H1 (cell line): Measurements from ENCODE around the gene DES. TPM values are rescaled to one million over a fixed set of nuclear protein-coding genes. Genes with fewer than 3 reads are reported as not detected.
"Not testable (repeated sequence)": the region's sequence is repeated elsewhere in the genome, so short reads cannot be mapped to it uniquely, and the experiment has no call there.

Experiments used
- CTCF ChIA-PET: fragments of 300-600 bp; sonication (Branson Sonifier 250); formaldehyde crosslinking; loops from one replicate; lab custom pipeline; 2021; ENCODE audit not compliant: partially characterized antibody; lab: Charles Lee
- POLR2A ChIA-PET: fragments of 300-600 bp; sonication (Branson Sonifier 250); formaldehyde crosslinking; loops from one replicate; lab custom pipeline; 2021; ENCODE audit warnings: inconsistent platforms; ENCODE audit not compliant: partially characterized antibody; lab: Charles Lee
- DNase-seq, 2 experiments: peaks; one replicate each; pipeline versions ENCODE4 v3.0.0 to v3.0.0-alpha.2; 2010 to 2022; ENCODE audit warnings: low spot score in 2 of 2, low read depth in 1 of 2, mixed read lengths in 1 of 2
- FAIRE-seq: peaks from 2 replicates; lab custom pipeline; 2011; peaks lifted over from hg19 to GRCh38; lab: Jason Lieb, UNC
- H2AFZ ChIP-seq: 2 replicates; pipeline ENCODE4 v1.8.1; 2012; ENCODE audit warnings: low read length, inconsistent platforms
- H2AK5ac ChIP-seq: 2 replicates; pipeline ENCODE4 v1.6.1; 2013; ENCODE audit warnings: low read depth, low read length
- H2BK120ac ChIP-seq: replicated peaks from 2 replicates; pipeline ENCODE3; 2013; ENCODE audit warnings: low read depth, low read length, inconsistent platforms
- H2BK12ac ChIP-seq: 2 replicates; pipeline ENCODE4 v1.6.1; 2013; ENCODE audit warnings: low read depth, low read length
- H2BK15ac ChIP-seq: 2 replicates; pipeline ENCODE4 v1.6.1; 2013; ENCODE audit warnings: low read length
- H2BK20ac ChIP-seq: 2 replicates; pipeline ENCODE4 v1.6.1; 2013; ENCODE audit warnings: low read length
- H2BK5ac ChIP-seq: 2 replicates; pipeline ENCODE4 v1.6.1; 2013; ENCODE audit warnings: low read depth, low read length
- H3K14ac ChIP-seq: 2 replicates; pipeline ENCODE4 v1.6.1; 2013; ENCODE audit warnings: inconsistent platforms; ENCODE audit not compliant: insufficient read length
- H3K18ac ChIP-seq: 2 replicates; pipeline ENCODE4 v1.6.1; 2013; ENCODE audit warnings: low read length; ENCODE audit errors: extremely low read depth
- H3K23ac ChIP-seq: 2 replicates; pipeline ENCODE4 v1.6.1; 2013; ENCODE audit warnings: inconsistent platforms; ENCODE audit not compliant: insufficient read length
- H3K23me2 ChIP-seq: 2 replicates; pipeline ENCODE4 v1.6.1; 2013; ENCODE audit warnings: low read depth, low read length
- H3K27ac ChIP-seq: 2 replicates; pipeline ENCODE4 v1.6.1; 2011; ENCODE audit warnings: low read depth, low read length, inconsistent platforms
- H3K27me3 ChIP-seq, 4 experiments: replicated peaks in 1 of 4; 1 replicate in 1 of 4; 2 replicates in 3 of 4; pipeline versions ENCODE4 v1.6.1 to v1.8.1; 2011 to 2013; ENCODE audit warnings: low read length in 3 of 4, mild to moderate bottlenecking in 3 of 4, inconsistent platforms in 2 of 4, mixed read lengths in 2 of 4, moderate library complexity in 1 of 4; ENCODE audit not compliant: control insufficient read depth in 3 of 4, insufficient read depth in 3 of 4; ENCODE audit errors: extremely low read depth in 1 of 4
- H3K36me3 ChIP-seq, 4 experiments: 2 replicates each; pipeline versions ENCODE4 v1.6.1 to v1.8.1; 2011 to 2013; ENCODE audit warnings: mild to moderate bottlenecking in 4 of 4, low read length in 3 of 4, moderate library complexity in 2 of 4, control low read depth in 1 of 4, inconsistent platforms in 1 of 4; ENCODE audit not compliant: insufficient read depth in 4 of 4, control insufficient read depth in 2 of 4
- H3K4ac ChIP-seq: replicated peaks from 2 replicates; pipeline ENCODE3; 2013; ENCODE audit warnings: low read length, low read depth, mixed read lengths, inconsistent platforms; ENCODE audit not compliant: insufficient read length
- H3K4me1 ChIP-seq, 4 experiments: replicated peaks in 1 of 4; 1 replicate in 1 of 4; 2 replicates in 3 of 4; pipeline versions ENCODE4 v1.6.1 to v1.8.1; 2011 to 2013; ENCODE audit warnings: low read length in 3 of 4, inconsistent platforms in 2 of 4, mixed read lengths in 1 of 4; ENCODE audit not compliant: insufficient read depth in 4 of 4, control insufficient read depth in 3 of 4
- H3K4me2 ChIP-seq, 2 experiments: 2 replicates each; pipeline versions ENCODE4 v1.6.1 to v1.8.1; 2011 to 2013; ENCODE audit warnings: low read depth in 2 of 2, low read length in 2 of 2, control low read depth in 1 of 2, inconsistent platforms in 1 of 2, mild to moderate bottlenecking in 1 of 2; ENCODE audit not compliant: insufficient read depth in 1 of 2
- H3K4me3 ChIP-seq, 4 experiments: fragments of 200-600, 300-600 bp in 1 of 4; sonication (generic), shearing (Covaris generic), sonication (Bioruptor Twin) in 1 of 4; 2 replicates each; pipeline versions ENCODE4 v1.5.1 to v1.8.1; 2011 to 2016; ENCODE audit warnings: low read length in 4 of 4, low read depth in 3 of 4, control low read depth in 2 of 4, inconsistent platforms in 2 of 4, mild to moderate bottlenecking in 2 of 4, mixed read lengths in 1 of 4, moderate library complexity in 1 of 4; ENCODE audit not compliant: insufficient read depth in 2 of 4; ENCODE audit errors: extremely low read depth in 1 of 4
- H3K56ac ChIP-seq: replicated peaks from 2 replicates; pipeline ENCODE3; 2013; ENCODE audit warnings: low read depth, mild to moderate bottlenecking, mixed read lengths, low read length, inconsistent platforms; ENCODE audit not compliant: insufficient read length
- H3K79me1 ChIP-seq: 2 replicates; pipeline ENCODE4 v1.6.1; 2013; ENCODE audit warnings: low read depth, low read length, control low read depth
- H3K79me2 ChIP-seq, 2 experiments: 2 replicates each; pipeline versions ENCODE4 v1.6.1 to v1.8.1; 2012 to 2013; ENCODE audit warnings: low read length in 2 of 2, mild to moderate bottlenecking in 2 of 2, inconsistent platforms in 1 of 2; ENCODE audit not compliant: insufficient read depth in 2 of 2, control insufficient read depth in 1 of 2
- H3K9ac ChIP-seq, 4 experiments: replicated peaks in 1 of 4; 1 replicate in 1 of 4; 2 replicates in 3 of 4; pipeline versions ENCODE4 v1.6.1 to v1.8.1; 2011 to 2013; ENCODE audit warnings: low read depth in 3 of 4, low read length in 3 of 4, control low read depth in 2 of 4, mild to moderate bottlenecking in 2 of 4, moderate library complexity in 2 of 4, inconsistent platforms in 1 of 4; ENCODE audit errors: extremely low read depth in 1 of 4
- H3K9me3 ChIP-seq, 2 experiments: 2 replicates each; pipeline versions ENCODE4 v1.6.1 to v1.8.1; 2012 to 2013; ENCODE audit warnings: mild to moderate bottlenecking in 2 of 2, moderate library complexity in 2 of 2, control low read depth in 1 of 2, inconsistent platforms in 1 of 2, low read depth in 1 of 2, low read length in 1 of 2, mixed read lengths in 1 of 2; ENCODE audit not compliant: insufficient read depth in 2 of 2
- H4K20me1 ChIP-seq, 2 experiments: replicated peaks in 1 of 2; 2 replicates each; pipeline versions ENCODE3 to v1.8.1; 2011 to 2013; ENCODE audit warnings: inconsistent platforms in 2 of 2, low read length in 2 of 2, mild to moderate bottlenecking in 1 of 2; ENCODE audit not compliant: insufficient read depth in 2 of 2, control insufficient read depth in 1 of 2
- H4K5ac ChIP-seq: 2 replicates; pipeline ENCODE4 v1.6.1; 2013; ENCODE audit warnings: low read length, low read depth, mixed read lengths, inconsistent platforms; ENCODE audit not compliant: insufficient read length
- H4K8ac ChIP-seq: 2 replicates; pipeline ENCODE4 v1.8.0; 2013; ENCODE audit warnings: mild to moderate bottlenecking, moderate library complexity, low read length, inconsistent platforms; ENCODE audit not compliant: insufficient read depth; ENCODE audit errors: extremely low read depth
- H4K91ac ChIP-seq: replicated peaks from 2 replicates; pipeline ENCODE3; 2013; ENCODE audit warnings: low read length, mixed read lengths, inconsistent platforms; ENCODE audit not compliant: insufficient read length
- ATF2 ChIP-seq: IDR thresholded peaks from 2 replicates; pipeline ENCODE4 v1.6.1; 2012; ENCODE audit warnings: low read length, inconsistent platforms
- BCL11A ChIP-seq, 2 experiments: IDR thresholded peaks; one replicate each; pipeline ENCODE4 v1.6.1; 2011; ENCODE audit warnings: low read depth in 2 of 2, low read length in 2 of 2, mild to moderate bottlenecking in 2 of 2
- CBX8 ChIP-seq: fragments of 300-800, 300-1000 bp; sonication (generic); IDR thresholded peaks from 2 replicates; pipeline ENCODE4 v1.7.1; 2016; ENCODE audit warnings: low read depth, low read length, borderline replicate concordance
- CHD1 ChIP-seq: IDR thresholded peaks from 2 replicates; pipeline ENCODE4 v1.6.1; 2012; ENCODE audit warnings: low read depth, low read length, improper control_type of control experiment
- EP300 ChIP-seq, 2 experiments: IDR thresholded peaks; 1 replicate in 1 of 2; 2 replicates in 1 of 2; pipeline ENCODE4 v1.6.1; 2011 to 2012; ENCODE audit warnings: low read depth in 2 of 2, low read length in 2 of 2, mild to moderate bottlenecking in 2 of 2, borderline replicate concordance in 1 of 2, inconsistent platforms in 1 of 2, moderate library complexity in 1 of 2
- EZH2 ChIP-seq: fragments of 200-600 bp; sonication (generic); IDR thresholded peaks from 2 replicates; pipeline ENCODE4 v1.7.1; 2012; ENCODE audit warnings: low read depth, mild to moderate bottlenecking, moderate library complexity, low read length, inconsistent platforms; ENCODE audit not compliant: severe bottlenecking
- SIX5 ChIP-seq: IDR thresholded peaks from 2 replicates; pipeline ENCODE4 v1.6.1; 2011; ENCODE audit warnings: mild to moderate bottlenecking, low read depth, low read length
- YY1 ChIP-seq: IDR thresholded peaks from 2 replicates; pipeline ENCODE4 v1.6.1; 2011; ENCODE audit warnings: low read depth, mild to moderate bottlenecking, low read length
- WGBS, 2 experiments: shearing (Covaris generic) in 1 of 2; methylation state at CpG; one replicate each; pipeline versions ENCODE4 v1.1.6 to v1.1.7; 2013 to 2015; ENCODE audit warnings: low lambda C conversion rate in 2 of 2, mixed read lengths in 2 of 2, inconsistent platforms in 1 of 2, low coverage in 1 of 2, missing lambda C conversion rate in 1 of 2; ENCODE audit not compliant: insufficient replicate concordance in 2 of 2, insufficient coverage in 1 of 2, insufficient read length in 1 of 2; ENCODE audit errors: extremely low coverage in 1 of 2, missing lambda C conversion rate in 1 of 2; 5-methylcytosine and 5-hydroxymethylcytosine counted together
- polyA plus RNA-seq, 7 experiments: library from polyadenylated mRNA; depleted of rRNA in 3 of 7; stranded (reverse) in 5 of 7; unstranded in 2 of 7; fragments of >200 nt in 5 of 7; fragments of 200-250 nt in 2 of 7; gene quantifications; 1 replicate in 5 of 7; 2 replicates in 1 of 7; 4 replicates in 1 of 7; pipeline versions ENCODE4 v1.2.1 to v1.2.3, GENCODE V29; 2011 to 2013; ENCODE audit warnings: missing spikeins in 2 of 7, mixed read lengths in 2 of 7
- total RNA-seq: library from RNA; stranded (reverse); fragmentation: NEBNext Ultra II Directional; extraction: Animal tissue kit (Norgen Biotek cat#: 25700); gene quantifications from 2 replicates; pipeline ENCODE4 v1.2.1, GENCODE V29; 2021

DES gene
- total and polyA plus RNA-seq, 2 of the 8 experiments (the other 6 are each of a cell fraction or from before 2014, with no cell fraction given): 1.8 to 4.3 TPM

- TF ChIP-seq BCL11A (IDR thresholded peaks at IDR 0.05; ENCODE audit: low read depth in 2 of 2, low read length in 2 of 2) (no peak), CHD1 (no peak), ATF2 (no peak), EP300 (IDR thresholded peaks at IDR 0.05; ENCODE audit: borderline replicate concordance in 1 of 2, low read depth in 2 of 2, low read length in 2 of 2) (no peak), YY1 (no peak), SIX5 (no peak), CBX8 (no peak), EZH2 (no peak)
Measured at GRCh38 chr2:219406861-219407230, 11.3 kb upstream of the DES start (continued).

- DNase-seq, H3K56ac ChIP-seq, H3K14ac ChIP-seq, H3K9ac ChIP-seq, H4K8ac ChIP-seq, H2BK120ac ChIP-seq, H2BK5ac ChIP-seq, H4K5ac ChIP-seq, H2BK12ac ChIP-seq, H4K20me1 ChIP-seq, H3K27ac ChIP-seq, FAIRE-seq, H3K27me3 ChIP-seq, H4K91ac ChIP-seq, H3K36me3 ChIP-seq, H3K23ac ChIP-seq, H2BK15ac ChIP-seq, H3K23me2 ChIP-seq, H2AFZ ChIP-seq, H2BK20ac ChIP-seq, H3K79me2 ChIP-seq, H3K9me3 ChIP-seq, H3K4me3 ChIP-seq, H2AK5ac ChIP-seq, H3K4ac ChIP-seq, H3K79me1 ChIP-seq, H3K18ac ChIP-seq, H3K4me2 ChIP-seq: not testable (repeated sequence)
- WGBS, 2 experiments: 72% methylated on average over 5 of the region's 5 CpGs; no CpG with 5 or more reads in 1 of the 2 experiments
- CTCF ChIA-PET: interaction anchor here (1.0 to 13.0 kb wide), 8 partner anchors 9 to 119 kb away, joined by 3 to 407 read pairs (median 7); partner anchors contain the start of genes DES and SPEG
- POLR2A ChIA-PET: interaction anchor here (0.8 to 1.2 kb wide), 3 partner anchors 10 to 39 kb away, joined by 3 to 4 read pairs (median 3); no protein-coding TSS in a partner anchor
- peaks cover 0 to 14% (median 6%) of the 10 kb centered on the region in 4 experiments; a peak in 6 of 7 replicates for H3K4me1 ChIP-seq
Measured at GRCh38 chr2:219407343-219407742, 10.8 kb upstream of the DES start.
